Fibroblast of skin of back (primary cell): ENCODE data around the gene NPAS1. TPM values are rescaled to one million over a fixed set of nuclear protein-coding genes. Genes with fewer than 3 reads are reported as not detected.
A peak's percentile ranks its signal among the peaks of the same experiment; 100 is the strongest.

Source experiments
- DNase-seq: peaks from one replicate; pipeline ENCODE4 v3.0.0-alpha.2; 2013
- polyA plus RNA-seq, 2 experiments: library from polyadenylated mRNA; unstranded; fragments of 120-200 nt; gene quantifications; one replicate each; pipeline ENCODE4 v1.2.1, GENCODE V29; 2013; ENCODE audit not compliant: insufficient read length in 2 of 2

The NPAS1 gene
- polyA plus RNA-seq (2013, experiment 1 of 2; ENCODE audit: insufficient read length): 2.6 TPM
- polyA plus RNA-seq (2013, experiment 2 of 2; ENCODE audit: insufficient read length): 3.4 TPM

- no peak for DNase-seq
These were observed at the start of gene NPAS1 for GRCh38 chr19:47019431-47020041. NPAS1 (plus strand) TSS chr19:47019837; CDS start chr19:47021048, 1,211 bp downstream.

- peak; percentile 100 for DNase-seq
These were observed 48.8 kb upstream of the NPAS1 start for GRCh38 chr19:46970815-46971214.

DNA sequence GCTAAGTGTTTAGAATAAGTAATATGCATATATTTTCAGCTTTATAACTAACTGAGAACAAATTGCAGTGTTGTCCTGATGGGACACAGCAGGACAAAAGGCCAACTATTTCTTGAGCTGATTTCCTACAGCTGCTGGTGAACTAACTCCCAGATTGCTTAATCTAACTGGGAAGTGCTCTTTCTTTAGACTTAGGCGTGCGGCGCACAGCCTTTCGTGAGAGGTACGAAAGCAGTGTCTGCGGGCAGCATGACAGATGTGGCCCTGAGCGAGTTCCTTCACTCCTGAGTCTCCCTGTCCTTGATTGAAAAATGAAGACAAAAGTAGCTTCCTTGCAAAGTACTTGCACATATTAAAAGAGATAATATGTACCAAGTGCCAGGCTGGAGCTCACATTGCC is 47.3 kb upstream of the NPAS1 start:
- DNase-seq: no peak

GRCh38 chr19:46974181-46974580 is 45.5 kb upstream of the NPAS1 start:
- DNase-seq: peak; percentile 72

- DNase-seq: peak; percentile 32
These were observed 44.4 kb upstream of the NPAS1 start for GRCh38 chr19:46975011-46975924.

- DNase-seq: peak; percentile 98
These were observed 43.5 kb upstream of the NPAS1 start for GRCh38 chr19:46975925-46976782.

- DNase-seq: peak; percentile 88
These were observed 42.8 kb upstream of the NPAS1 start for GRCh38 chr19:46976845-46977320.

GRCh38 chr19:46977548-46977947 is 42.1 kb upstream of the NPAS1 start:
- peak; percentile 20 for DNase-seq

DNA sequence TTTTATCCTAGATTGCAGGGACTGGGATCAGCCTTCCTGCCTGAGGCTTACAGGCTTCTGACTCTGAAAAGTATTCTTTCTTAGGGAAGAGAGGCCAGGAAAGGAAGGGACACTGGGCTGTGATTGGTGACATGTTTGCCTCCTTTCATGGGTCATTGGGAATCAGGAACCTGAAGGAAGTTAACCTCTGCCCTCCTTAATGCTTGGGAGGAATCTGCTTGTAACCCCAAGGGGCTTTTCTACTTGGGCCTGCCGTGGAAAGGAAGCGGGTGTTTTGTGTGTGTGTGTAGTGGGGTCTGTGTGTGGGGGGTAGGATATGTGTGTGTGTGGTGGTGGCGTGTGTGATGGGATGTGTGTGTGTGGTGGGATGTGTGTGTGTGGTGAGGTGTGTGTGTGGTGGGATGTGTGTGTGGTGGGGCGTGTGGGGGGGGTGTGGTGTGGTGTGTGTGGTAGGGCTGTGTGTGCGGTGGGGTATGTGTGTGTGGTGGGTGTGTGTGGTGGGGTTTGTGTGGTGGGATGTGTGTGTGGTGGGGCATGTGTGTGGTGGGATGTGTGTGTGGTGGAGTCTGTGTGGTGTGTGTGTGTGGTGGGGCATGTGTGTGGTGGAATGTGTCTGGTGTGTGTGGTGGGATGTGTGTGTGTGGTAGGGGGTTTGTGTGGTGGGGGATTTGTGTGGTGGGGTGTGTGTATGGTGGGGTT is 41.3 kb upstream of the NPAS1 start:
- no peak for DNase-seq

GRCh38 chr19:46979126-46980105 is 40.2 kb upstream of the NPAS1 start:
- DNase-seq: no peak

- no peak for DNase-seq
These were observed 38.9 kb upstream of the NPAS1 start for GRCh38 chr19:46980761-46981160.

- DNase-seq: no peak
These were observed 38.2 kb upstream of the NPAS1 start for GRCh38 chr19:46981286-46981945.

DNA sequence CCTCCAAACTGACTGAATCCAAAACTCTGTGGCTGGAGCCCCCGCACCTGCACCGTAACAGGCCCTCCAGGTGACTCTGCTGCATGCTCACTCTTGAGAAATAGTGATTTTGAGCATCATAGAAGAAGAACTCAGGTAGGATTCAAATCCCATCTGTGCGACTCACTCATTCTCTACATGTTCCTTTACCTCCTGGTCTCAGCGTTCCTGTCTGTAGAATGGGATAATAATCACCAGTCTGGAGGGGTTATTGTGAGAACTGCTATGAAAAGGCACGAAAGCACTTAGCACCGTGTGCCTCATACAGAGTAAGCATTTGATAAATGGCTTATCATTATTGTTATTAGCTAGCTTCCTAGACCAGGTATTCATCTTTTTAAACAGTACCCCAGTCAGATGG is 36.5 kb upstream of the NPAS1 start:
- DNase-seq: no peak

DNA sequence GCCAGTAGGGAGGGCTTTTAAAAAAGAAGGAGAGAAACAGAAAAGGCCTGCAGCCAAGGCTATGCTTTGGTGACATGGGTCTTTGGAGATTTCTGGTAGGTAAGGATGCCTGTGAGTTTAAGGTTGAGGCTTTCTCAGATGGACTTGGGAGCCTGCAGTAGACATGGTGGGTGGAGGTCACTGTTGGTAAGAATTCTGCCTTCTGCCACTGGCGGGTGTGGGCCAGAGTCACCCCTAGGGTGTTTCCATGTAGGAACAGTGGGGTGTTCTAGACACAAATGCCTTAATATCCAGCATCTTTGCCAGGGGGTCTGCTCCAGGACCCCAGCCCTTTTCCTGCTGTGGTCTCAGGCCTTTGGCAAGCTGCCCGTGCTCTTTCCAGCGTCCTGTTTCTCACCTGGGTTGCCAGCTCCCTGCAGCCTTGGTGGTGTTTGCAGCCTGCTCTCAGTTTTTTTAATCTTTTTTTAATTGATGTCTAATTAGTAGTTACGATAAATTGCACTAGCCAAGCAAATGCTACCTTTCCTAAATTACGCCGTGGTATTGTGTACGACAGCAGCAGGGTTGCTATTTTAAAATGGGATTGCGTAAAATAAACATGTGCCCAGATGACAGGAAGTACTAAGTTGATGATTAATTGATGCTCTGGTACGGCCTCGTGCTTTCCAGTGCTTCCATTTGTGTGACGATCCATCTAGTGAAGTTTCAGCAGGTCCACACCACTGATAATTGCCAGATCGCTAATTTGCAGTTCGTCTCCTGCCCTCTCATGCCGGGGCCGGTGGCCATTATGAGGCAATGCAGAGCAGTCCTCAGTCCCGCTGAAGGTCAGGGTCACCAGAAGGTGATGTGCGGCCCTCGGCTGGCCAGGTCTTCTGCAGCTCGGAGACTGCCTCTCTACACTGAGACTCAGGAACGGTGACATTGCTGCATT is 35.3 kb upstream of the NPAS1 start:
- peak; percentile 77 for DNase-seq

DNA sequence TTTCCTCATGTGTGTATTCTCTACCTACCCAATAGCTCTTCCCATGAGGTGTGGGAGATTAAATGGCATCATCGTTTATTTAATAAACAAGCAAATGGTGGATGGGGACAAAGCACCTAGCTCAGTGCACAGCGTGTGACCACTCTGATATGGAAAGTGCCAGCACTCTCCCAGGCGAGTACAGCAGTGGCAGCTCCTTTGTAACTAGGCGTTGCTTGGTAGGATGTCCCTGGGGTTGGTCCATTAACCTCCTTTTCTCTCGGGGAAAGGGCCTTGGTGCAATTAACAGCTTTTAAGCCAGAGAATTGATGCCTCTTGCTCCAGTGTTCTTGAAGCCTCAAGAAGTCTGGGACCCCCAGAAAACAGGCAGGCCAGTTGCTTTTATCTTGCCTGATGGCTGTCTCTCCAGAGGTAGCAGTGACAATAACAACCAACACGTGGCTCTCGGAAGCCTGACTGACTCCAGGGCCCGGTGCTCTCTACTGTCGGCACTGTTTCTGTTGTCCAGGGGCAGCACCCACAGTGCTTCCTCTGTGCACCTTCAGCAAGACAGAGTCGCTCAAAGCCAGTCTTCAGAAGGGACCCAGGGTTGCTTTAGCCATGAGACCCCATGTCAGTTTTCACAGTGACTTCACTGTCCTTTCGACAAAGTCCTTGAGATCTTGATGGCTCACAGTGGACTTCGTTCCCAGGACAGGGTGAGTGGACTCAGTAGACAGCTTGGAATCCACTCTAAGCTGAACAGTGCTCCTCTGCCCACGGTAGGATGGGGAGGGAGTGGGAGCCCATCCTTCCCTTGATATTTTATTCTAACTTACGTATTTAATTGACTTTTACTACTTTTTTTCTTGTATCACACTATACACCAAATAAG is 33.9 kb upstream of the NPAS1 start:
- no peak for DNase-seq

DNA sequence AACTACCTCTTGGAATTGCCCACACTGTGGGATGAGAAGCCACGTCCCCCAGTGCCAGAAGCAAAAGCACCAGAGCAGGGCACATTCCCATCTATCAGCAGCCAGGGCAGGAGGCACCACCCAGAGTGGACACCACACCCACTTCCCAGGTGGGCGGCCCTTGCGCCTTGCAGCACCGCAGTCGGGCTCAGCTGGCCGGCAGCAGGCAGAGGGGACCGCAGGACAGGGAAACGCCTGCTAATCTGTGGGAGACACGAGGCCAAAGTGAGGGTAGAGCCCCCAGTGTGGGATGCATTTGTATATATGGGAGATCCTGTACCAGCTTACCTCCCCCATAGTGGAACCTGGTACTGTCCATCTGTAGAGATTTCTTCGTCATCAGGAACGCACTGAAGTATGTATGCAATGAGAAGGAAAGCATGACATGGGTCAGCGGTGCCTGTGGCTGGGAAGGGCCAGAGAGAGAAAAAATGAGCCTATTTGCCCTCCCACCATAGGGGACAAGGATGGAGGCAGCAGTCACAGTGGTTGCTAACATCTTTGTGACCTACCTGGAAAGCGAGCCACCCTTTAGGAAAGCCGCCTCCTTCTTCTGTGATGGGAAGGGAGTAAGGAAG is 30.9 kb upstream of the NPAS1 start:
- DNase-seq: no peak

DNA sequence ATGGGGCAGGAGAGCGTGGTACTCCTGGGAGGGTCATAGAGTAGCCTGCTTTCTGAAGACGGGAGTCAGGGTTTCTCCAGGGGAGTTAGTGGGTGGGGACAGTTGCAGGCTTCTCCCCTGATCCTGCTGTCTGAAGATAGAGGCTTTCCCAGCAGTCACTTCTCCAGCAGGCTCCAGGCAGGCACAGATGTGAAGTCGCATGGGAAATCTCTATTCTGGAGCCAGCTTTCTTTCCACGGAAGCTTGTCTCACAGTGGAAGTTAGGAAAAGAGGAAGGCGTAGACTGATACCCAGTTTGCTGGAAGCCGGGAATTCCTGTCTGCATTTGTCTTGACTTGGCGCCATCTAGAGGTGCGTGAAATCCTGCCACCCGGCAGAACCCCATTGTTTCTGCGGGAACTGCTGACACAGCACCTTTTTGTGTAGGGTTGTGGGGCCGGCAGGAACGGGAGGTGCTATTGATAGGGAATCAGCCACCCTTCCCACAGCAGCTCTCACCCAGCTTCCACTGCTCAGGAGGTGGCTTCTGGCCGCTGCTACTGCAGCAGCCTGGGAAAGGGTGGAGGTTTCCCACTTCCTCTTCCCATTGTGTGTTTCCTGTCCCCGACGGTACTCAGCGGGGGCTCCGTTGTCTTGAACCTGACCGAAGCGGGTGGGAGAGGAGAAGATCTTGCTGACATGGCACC is 28.5 kb upstream of the NPAS1 start:
- DNase-seq: peak; percentile 86
